ENCODE measurements around the gene MFAP3. TPM values are rescaled to one million over a fixed set of nuclear protein-coding genes. Genes with fewer than 3 reads are reported as not detected.

MFAP3 gene
- total and polyA plus RNA-seq, 8 donors = 0.29 to 70.7 (median 5.6) TPM

GRCh38 chr5:154042766-154043165 lies 4.0 kb downstream of the MFAP3 start:
- H3K4me3 ChIP-seq = no peak overlapping the region
- peaks cover 0 to 13% (median 6%) of the 10 kb centered on the region in 4 donors for H3K36me3 ChIP-seq
- H3K27ac ChIP-seq = peak overlapping the region in 1 of 5 donors; percentile 54
- 25 to 41% (median 34%) methylated on average over 2 of the region's 2 CpGs for WGBS, 5 donors
- peak in 1 of 2 donors; percentile 16 for DNase-seq
- intact Hi-C loops (cut with DNase I; ENCODE audit: low total_unique reads) = no loop called here
- H3K4me1 ChIP-seq = peaks cover 22 to 72% (median 31%) of the 10 kb centered on the region in 4 donors
- TF ChIP-seq POLR2A (IDR thresholded peaks at IDR 0.05) (no peak), EP300 (IDR thresholded peaks at IDR 0.05) (no peak), CTCF (IDR thresholded peaks at IDR 0.05) (no peak), POLR2AphosphoS5 (IDR thresholded peaks at IDR 0.05) (no peak)
- no peaks in the 10 kb centered on the region for H3K9me3 ChIP-seq
- no peaks in the 10 kb centered on the region for H3K27me3 ChIP-seq

- H3K27me3 ChIP-seq = no peaks in the 10 kb centered on the region
- no peak overlapping the region for H3K27ac ChIP-seq
- TF ChIP-seq EP300 (IDR thresholded peaks at IDR 0.05) = no peak
- TF ChIP-seq POLR2AphosphoS5 (IDR thresholded peaks at IDR 0.05) = no peak
- TF ChIP-seq POLR2A (IDR thresholded peaks at IDR 0.05) = no peak
- no peak for TF ChIP-seq CTCF (IDR thresholded peaks at IDR 0.05)
- no peak overlapping the region for H3K4me3 ChIP-seq
- WGBS, 5 donors = 81 to 91% (median 88%) methylated on average over 3 of the region's 3 CpGs
- intact Hi-C loops (cut with DNase I; ENCODE audit: low total_unique reads) = no loop called here
- H3K36me3 ChIP-seq = peaks cover 0 to 13% (median 6%) of the 10 kb centered on the region in 4 donors
- no peak for DNase-seq
- H3K9me3 ChIP-seq = no peaks in the 10 kb centered on the region
- peaks cover 16 to 74% (median 34%) of the 10 kb centered on the region in 4 donors for H3K4me1 ChIP-seq
Observed at GRCh38 chr5:154044099-154044498, 5.3 kb downstream of the MFAP3 start.

DNA sequence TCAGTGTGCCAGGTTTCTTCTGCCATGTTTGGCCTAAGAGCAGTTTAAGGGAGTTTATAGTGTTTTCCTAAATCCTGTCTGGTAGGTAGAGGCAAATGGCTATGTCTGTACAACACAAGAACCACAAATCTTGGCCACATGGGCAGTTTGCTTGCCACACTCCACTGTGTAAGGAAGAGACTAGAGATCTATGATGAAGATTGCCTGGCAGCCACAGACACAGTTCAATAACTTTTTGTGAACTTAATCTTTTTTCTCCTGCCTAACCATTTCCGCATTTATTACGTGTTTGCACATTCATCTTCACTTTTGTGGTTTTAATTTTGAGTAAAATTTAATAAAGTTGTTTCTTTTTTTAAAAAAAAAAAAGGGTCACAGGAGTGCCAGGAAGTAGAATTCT lies 5.8 kb downstream of the MFAP3 start:
- H3K27ac ChIP-seq = no peak overlapping the region
- no peak for TF ChIP-seq CTCF (IDR thresholded peaks at IDR 0.05)
- no peak for TF ChIP-seq EP300 (IDR thresholded peaks at IDR 0.05)

DNA sequence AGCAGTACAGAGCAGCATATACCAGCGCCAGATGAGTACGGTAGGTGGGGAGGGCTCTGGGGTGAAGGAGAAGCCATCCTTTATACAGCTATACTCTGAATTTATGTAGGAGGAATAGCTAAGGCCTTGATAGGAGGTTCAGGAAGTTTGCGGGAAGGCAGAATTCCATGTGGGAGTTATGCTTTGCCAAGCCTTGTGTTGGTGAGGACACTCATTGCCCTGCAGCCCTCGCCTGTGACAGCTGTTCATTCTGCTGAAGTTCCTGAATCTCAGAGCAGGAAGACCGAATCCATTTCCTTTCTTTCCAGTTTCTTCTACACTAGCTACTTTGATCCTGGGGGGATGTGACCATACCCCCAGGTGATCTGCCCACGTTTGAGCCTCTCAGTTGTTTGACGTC lies 7.7 kb downstream of the MFAP3 start:
- intact Hi-C loops (cut with DNase I; ENCODE audit: low total_unique reads) = no loop called here
- Histone ChIP-seq H3K27me3 (no peaks in the 10 kb centered on the region), H3K9me3 (no peaks in the 10 kb centered on the region), H3K27ac (no peak overlapping the region), H3K36me3 (peaks cover 0 to 27% (median 21%) of the 10 kb centered on the region in 4 donors), H3K4me1 (peaks cover 8 to 50% (median 25%) of the 10 kb centered on the region in 4 donors), H3K4me3 (no peak overlapping the region)
- WGBS, 5 donors = 81 to 92% (median 87%) methylated on average over 7 of the region's 7 CpGs
- TF ChIP-seq CTCF (IDR thresholded peaks at IDR 0.05) = no peak
- TF ChIP-seq POLR2A (IDR thresholded peaks at IDR 0.05) = no peak
- no peak for TF ChIP-seq POLR2AphosphoS5 (IDR thresholded peaks at IDR 0.05)
- TF ChIP-seq EP300 (IDR thresholded peaks at IDR 0.05) = no peak
- DNase-seq = no peak

More for the DNA sequence above, 5.8 kb downstream of the MFAP3 start:
- H3K4me1 ChIP-seq = peaks cover 12 to 69% (median 32%) of the 10 kb centered on the region in 4 donors
- no peaks in the 10 kb centered on the region for H3K9me3 ChIP-seq
- intact Hi-C loops (cut with DNase I; ENCODE audit: low total_unique reads) = no loop called here
- H3K4me3 ChIP-seq = no peak overlapping the region
- H3K36me3 ChIP-seq = peaks cover 0 to 13% (median 6%) of the 10 kb centered on the region in 4 donors
- WGBS, 5 donors = 85 to 98% (median 86%) methylated on average over 2 of the region's 2 CpGs
- DNase-seq = no peak
- H3K27me3 ChIP-seq = no peaks in the 10 kb centered on the region
